GM06990 (cell line): ENCODE results near the gene JMJD6.

ENCODE experiments used
- DNase-seq: peaks from one replicate; pipeline ENCODE4 v3.0.0-alpha.2; 2011; ENCODE audit not compliant: insufficient read length; ENCODE audit errors: extremely low read depth
- H3K27me3 ChIP-seq: replicated peaks from 2 replicates; pipeline ENCODE4 v1.6.0; 2011; ENCODE audit warnings: low read length; ENCODE audit not compliant: control insufficient read depth, insufficient read depth
- H3K36me3 ChIP-seq: 2 replicates; pipeline ENCODE4 v1.5.1; 2011; ENCODE audit warnings: low read length; ENCODE audit not compliant: control insufficient read depth, insufficient read depth
- H3K4me3 ChIP-seq: replicated peaks from 2 replicates; pipeline ENCODE4 v1.5.1; 2011; ENCODE audit warnings: low read depth, mild to moderate bottlenecking, control low read depth, low read length
- TF ChIP-seq, protein P1 (sequence below): IDR thresholded peaks from 2 replicates; pipeline ENCODE4 v1.5.1; 2011; ENCODE audit warnings: low read length, control low read depth, mild to moderate bottlenecking, inconsistent platforms; ENCODE audit not compliant: insufficient read depth, poor library complexity, severe bottlenecking

JMJD6 gene

GRCh38 chr17:76755285-76755684 is 28.9 kb upstream of the JMJD6 start:
- Histone ChIP-seq H3K27me3 (no peaks in the 10 kb centered on the region), H3K4me3 (no peak overlapping the region), H3K36me3 (peaks cover 5% of the 10 kb centered on the region)
- no peak for DNase-seq
- TF ChIP-seq, protein P1, sequence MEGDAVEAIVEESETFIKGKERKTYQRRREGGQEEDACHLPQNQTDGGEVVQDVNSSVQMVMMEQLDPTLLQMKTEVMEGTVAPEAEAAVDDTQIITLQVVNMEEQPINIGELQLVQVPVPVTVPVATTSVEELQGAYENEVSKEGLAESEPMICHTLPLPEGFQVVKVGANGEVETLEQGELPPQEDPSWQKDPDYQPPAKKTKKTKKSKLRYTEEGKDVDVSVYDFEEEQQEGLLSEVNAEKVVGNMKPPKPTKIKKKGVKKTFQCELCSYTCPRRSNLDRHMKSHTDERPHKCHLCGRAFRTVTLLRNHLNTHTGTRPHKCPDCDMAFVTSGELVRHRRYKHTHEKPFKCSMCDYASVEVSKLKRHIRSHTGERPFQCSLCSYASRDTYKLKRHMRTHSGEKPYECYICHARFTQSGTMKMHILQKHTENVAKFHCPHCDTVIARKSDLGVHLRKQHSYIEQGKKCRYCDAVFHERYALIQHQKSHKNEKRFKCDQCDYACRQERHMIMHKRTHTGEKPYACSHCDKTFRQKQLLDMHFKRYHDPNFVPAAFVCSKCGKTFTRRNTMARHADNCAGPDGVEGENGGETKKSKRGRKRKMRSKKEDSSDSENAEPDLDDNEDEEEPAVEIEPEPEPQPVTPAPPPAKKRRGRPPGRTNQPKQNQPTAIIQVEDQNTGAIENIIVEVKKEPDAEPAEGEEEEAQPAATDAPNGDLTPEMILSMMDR: no peak

GRCh38 chr17:76753061-76753961 is 26.9 kb upstream of the JMJD6 start:
- Histone ChIP-seq H3K27me3 (no peaks in the 10 kb centered on the region), H3K36me3 (peaks cover 5% of the 10 kb centered on the region), H3K4me3 (no peak overlapping the region)
- TF ChIP-seq, protein P1: no peak
- no peak for DNase-seq

DNA sequence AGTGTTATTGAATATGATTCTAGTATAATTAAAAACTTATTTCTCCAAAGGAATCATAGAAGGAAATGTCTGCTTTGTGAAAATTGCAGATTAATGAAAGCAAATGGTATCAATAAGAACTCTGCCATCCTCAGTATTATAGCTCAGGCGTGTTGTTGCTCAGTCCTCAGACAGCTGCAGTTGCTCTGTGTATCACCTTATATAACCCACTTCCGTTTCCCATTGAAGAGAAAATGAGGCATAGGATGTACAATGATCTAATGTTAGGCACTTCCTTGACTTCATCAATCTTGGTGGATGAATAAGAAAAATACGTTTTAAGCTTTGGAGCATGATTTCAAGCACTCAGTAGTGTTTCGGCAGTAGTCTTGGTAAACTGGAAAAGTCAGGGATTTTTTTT is 25.6 kb upstream of the JMJD6 start:
- TF ChIP-seq, protein P1: no peak
- H3K4me3 ChIP-seq: no peak overlapping the region
- H3K36me3 ChIP-seq: peaks cover 3% of the 10 kb centered on the region
- DNase-seq: no peak
- no peaks in the 10 kb centered on the region for H3K27me3 ChIP-seq

- H3K4me3 ChIP-seq: no peak overlapping the region
- H3K36me3 ChIP-seq: peaks cover 2% of the 10 kb centered on the region; the same call in 1 of the 2 replicates
- no peak for DNase-seq
- no peaks in the 10 kb centered on the region for H3K27me3 ChIP-seq
- TF ChIP-seq, protein P1: no peak
Measured at GRCh38 chr17:76751416-76751993, 25.1 kb upstream of the JMJD6 start.

- Histone ChIP-seq H3K36me3 (peaks cover 3% of the 10 kb centered on the region), H3K4me3 (no peak overlapping the region), H3K27me3 (no peaks in the 10 kb centered on the region)
- TF ChIP-seq, protein P1: no peak
- DNase-seq: no peak
Measured at GRCh38 chr17:76748657-76749056, 22.3 kb upstream of the JMJD6 start.
